Measurements from ENCODE around the gene KCNQ1. TPM values are rescaled to one million over a fixed set of nuclear protein-coding genes. Genes with fewer than 3 reads are reported as not detected.

Gene KCNQ1
- total RNA-seq, 1 experiment from 2014 or later = 9.2 TPM

DNA sequence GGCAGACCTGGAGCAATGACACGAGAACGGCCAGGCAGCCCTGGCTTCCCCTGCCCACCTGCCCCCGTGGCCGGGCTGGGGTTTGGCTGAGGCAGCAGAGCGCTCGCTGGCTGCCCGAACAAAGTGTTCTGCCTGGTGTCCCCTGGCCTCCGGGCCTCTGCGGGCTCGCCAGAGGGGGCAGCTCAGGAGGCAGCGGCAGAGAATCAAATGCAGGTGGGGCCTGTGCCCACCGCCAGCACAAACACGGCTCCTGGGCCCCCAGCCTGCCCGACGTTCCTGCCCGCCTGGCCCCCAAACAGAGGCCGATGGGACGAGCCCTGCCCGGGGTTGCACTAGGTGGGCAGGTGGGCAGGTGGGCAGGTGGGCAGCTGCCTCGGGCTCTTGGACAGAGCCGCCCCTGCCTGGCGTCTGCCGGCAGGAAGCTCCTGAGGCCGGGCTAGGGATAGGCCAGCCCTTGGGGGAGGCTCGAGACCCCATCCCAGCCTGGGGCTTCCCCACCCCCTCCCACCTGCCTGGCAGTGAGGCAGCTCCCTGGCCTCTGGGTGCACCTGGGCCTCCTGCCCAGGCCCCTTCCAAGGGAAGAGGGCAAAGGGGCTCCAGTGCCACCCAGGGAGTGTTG, 394.0 kb downstream of the KCNQ1 start:
- no peak for DNase-seq
- no TSS peak for BruUV-seq (replicated peaks)
- intact Hi-C loops (cut with micrococcal nuclease; ENCODE audit: unreplicated experiment) = no loop called here
- Mint-ChIP-seq H3K27ac (ENCODE audit: unreplicated experiment) (no peak overlapping the region), H3K9me3 (ENCODE audit: low read depth, unreplicated experiment) (no peaks in the 10 kb centered on the region), H3K4me1 (ENCODE audit: low read depth, unreplicated experiment) (no peaks in the 10 kb centered on the region), H3K36me3 (ENCODE audit: insufficient read depth, unreplicated experiment) (peaks cover 5% of the 10 kb centered on the region), H3K27me3 (ENCODE audit: unreplicated experiment) (peaks cover 67% of the 10 kb centered on the region), H3K4me3 (ENCODE audit: low read depth, unreplicated experiment) (no peak overlapping the region)
- CTCF ChIA-PET = no interaction called here
- TF ChIP-seq, protein P1, sequence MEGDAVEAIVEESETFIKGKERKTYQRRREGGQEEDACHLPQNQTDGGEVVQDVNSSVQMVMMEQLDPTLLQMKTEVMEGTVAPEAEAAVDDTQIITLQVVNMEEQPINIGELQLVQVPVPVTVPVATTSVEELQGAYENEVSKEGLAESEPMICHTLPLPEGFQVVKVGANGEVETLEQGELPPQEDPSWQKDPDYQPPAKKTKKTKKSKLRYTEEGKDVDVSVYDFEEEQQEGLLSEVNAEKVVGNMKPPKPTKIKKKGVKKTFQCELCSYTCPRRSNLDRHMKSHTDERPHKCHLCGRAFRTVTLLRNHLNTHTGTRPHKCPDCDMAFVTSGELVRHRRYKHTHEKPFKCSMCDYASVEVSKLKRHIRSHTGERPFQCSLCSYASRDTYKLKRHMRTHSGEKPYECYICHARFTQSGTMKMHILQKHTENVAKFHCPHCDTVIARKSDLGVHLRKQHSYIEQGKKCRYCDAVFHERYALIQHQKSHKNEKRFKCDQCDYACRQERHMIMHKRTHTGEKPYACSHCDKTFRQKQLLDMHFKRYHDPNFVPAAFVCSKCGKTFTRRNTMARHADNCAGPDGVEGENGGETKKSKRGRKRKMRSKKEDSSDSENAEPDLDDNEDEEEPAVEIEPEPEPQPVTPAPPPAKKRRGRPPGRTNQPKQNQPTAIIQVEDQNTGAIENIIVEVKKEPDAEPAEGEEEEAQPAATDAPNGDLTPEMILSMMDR (IDR thresholded peaks at IDR 0.05; ENCODE audit: unreplicated experiment) = no peak

DNA sequence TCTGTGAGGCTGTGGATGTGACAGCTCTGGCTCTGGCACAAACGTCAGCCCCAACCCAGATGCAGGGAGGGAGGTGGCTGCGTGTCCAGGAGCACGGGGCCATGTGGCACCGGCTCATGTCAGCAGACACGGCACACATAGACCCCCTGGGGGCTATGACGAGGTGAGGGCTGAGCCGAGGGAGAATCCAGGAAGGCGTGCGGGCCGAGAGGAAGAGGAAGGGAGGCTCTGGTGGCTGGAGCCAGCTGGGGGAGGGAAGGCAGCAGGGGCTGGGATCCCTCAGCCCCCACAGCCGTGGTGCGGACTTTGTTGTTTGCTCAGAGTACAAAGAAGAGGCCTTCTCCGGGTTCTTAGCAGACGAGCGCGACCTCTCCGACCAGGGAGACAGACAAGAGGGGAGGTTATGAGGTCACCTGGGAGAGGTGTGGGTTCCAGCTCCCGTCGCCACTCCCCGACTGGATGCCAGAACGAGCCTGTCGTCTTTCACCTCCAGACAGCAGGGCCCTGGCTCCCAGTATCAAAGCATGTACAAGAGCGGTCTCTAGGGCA, 394.7 kb downstream of the KCNQ1 start:
- H3K4me3 Mint-ChIP-seq (ENCODE audit: low read depth, unreplicated experiment) = no peak overlapping the region
- no peak for DNase-seq
- H3K9me3 Mint-ChIP-seq (ENCODE audit: low read depth, unreplicated experiment) = no peaks in the 10 kb centered on the region
- H3K36me3 Mint-ChIP-seq (ENCODE audit: insufficient read depth, unreplicated experiment) = peaks cover 5% of the 10 kb centered on the region
- BruUV-seq (replicated peaks) = no TSS peak
- TF ChIP-seq, protein P1 (IDR thresholded peaks at IDR 0.05; ENCODE audit: unreplicated experiment) = no peak
- CTCF ChIA-PET = no interaction called here
- H3K27me3 Mint-ChIP-seq (ENCODE audit: unreplicated experiment) = peaks cover 67% of the 10 kb centered on the region
- H3K27ac Mint-ChIP-seq (ENCODE audit: unreplicated experiment) = no peak overlapping the region
- intact Hi-C loops (cut with micrococcal nuclease; ENCODE audit: unreplicated experiment) = no loop called here
- no peaks in the 10 kb centered on the region for H3K4me1 Mint-ChIP-seq (ENCODE audit: low read depth, unreplicated experiment)

DNA sequence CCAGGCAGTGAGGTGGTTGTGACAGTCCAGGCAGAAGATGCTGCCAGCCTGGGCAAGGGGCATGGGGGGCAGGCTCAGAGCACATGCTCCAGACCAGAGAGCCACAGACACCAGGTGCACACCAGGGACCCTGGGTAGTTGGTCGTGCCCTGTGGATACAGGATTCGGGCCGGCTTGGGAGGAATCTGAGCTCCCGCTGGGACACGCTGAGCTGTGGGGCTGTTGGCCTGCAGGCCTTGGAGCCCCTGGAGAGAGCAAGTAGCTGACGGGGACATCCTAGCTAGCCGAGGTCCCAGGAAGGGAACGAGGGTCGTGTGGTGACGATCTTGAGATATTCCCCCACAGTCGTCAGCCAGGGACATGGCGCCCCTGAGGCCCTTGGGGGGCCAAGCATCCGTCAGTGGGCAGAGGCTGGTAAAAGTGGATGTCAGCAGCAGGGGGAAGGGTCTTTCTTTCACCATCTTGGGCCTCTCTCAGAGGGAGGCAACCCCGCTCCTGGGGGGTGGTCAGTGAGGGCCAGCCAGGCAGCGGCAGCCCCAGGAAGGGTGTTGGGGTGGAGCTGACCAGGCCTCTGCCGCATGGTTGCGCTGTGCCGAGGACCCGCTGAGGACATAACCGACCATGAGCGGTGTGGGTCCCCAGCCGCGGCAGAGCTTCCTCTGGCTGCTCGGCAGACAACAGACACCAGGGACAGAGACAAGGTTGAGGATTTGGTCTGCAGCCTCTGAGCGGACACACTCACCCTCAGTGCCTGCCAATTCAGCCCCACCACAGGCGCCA, 396.8 kb downstream of the KCNQ1 start:
- Mint-ChIP-seq H3K4me3 (ENCODE audit: low read depth, unreplicated experiment) (no peak overlapping the region), H3K4me1 (ENCODE audit: low read depth, unreplicated experiment) (no peaks in the 10 kb centered on the region), H3K27ac (ENCODE audit: unreplicated experiment) (no peak overlapping the region), H3K9me3 (ENCODE audit: low read depth, unreplicated experiment) (no peaks in the 10 kb centered on the region), H3K27me3 (ENCODE audit: unreplicated experiment) (peaks cover 49% of the 10 kb centered on the region), H3K36me3 (ENCODE audit: insufficient read depth, unreplicated experiment) (peaks cover 5% of the 10 kb centered on the region)
- no TSS peak for BruUV-seq (replicated peaks)
- CTCF ChIA-PET = no interaction called here
- TF ChIP-seq, protein P1 (IDR thresholded peaks at IDR 0.05; ENCODE audit: unreplicated experiment) = no peak
- no peak for DNase-seq
- intact Hi-C loops (cut with micrococcal nuclease; ENCODE audit: unreplicated experiment) = no loop called here

DNA sequence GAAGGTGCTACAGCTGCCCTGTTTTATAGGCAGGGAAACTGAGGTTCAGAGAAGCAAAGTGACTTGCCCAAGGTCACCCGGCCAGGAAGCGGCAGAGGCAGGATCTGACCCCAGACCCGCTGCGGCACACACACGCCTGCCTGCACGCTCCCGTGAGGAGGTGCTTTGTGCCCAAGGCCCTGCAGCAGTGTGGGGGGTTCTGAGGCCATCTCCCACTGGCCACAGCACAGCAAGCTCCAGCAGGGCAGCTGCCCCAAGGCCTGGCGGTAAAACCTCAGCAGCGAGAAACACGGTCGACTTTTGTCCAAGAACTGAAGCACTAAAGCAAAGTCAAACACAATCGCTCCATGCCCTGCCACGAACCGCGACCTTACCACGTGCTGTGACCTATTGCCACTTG, 398.1 kb downstream of the KCNQ1 start:
- BruUV-seq (replicated peaks) = no TSS peak
- H3K4me1 Mint-ChIP-seq (ENCODE audit: low read depth, unreplicated experiment) = no peaks in the 10 kb centered on the region
- CTCF ChIA-PET = no interaction called here
- DNase-seq = no peak
- no peak overlapping the region for H3K27ac Mint-ChIP-seq (ENCODE audit: unreplicated experiment)
- TF ChIP-seq, protein P1 (IDR thresholded peaks at IDR 0.05; ENCODE audit: unreplicated experiment) = no peak
- peaks cover 36% of the 10 kb centered on the region for H3K27me3 Mint-ChIP-seq (ENCODE audit: unreplicated experiment)
- no peak overlapping the region for H3K4me3 Mint-ChIP-seq (ENCODE audit: low read depth, unreplicated experiment)
- H3K36me3 Mint-ChIP-seq (ENCODE audit: insufficient read depth, unreplicated experiment) = no peaks in the 10 kb centered on the region
- no peaks in the 10 kb centered on the region for H3K9me3 Mint-ChIP-seq (ENCODE audit: low read depth, unreplicated experiment)
- intact Hi-C loops (cut with micrococcal nuclease; ENCODE audit: unreplicated experiment) = no loop called here

Data from Calu3 (cell line).